Esophagus muscularis mucosa (tissue), 4 donors: ENCODE results near the gene FRZB.

Experiments
- CTCF ChIP-seq, 3 experiments: fragments of 200-600 bp in 2 of 3; fragments of 450-650 bp in 1 of 3; sonication (generic) in 2 of 3; IDR thresholded peaks; one replicate each; pipeline ENCODE4 v1.5.1; 2017 to 2019; ENCODE audit warnings: antibody characterized with exemption in 3 of 3, mild to moderate bottlenecking in 2 of 3, moderate library complexity in 1 of 3
- EP300 ChIP-seq: sonication (generic); formaldehyde crosslinking; IDR thresholded peaks from one replicate; pipeline ENCODE4 v1.6.1; 2017; ENCODE audit warnings: antibody characterized with exemption
- POLR2AphosphoS5 ChIP-seq, 2 donors: sonication (generic); formaldehyde crosslinking; IDR thresholded peaks; one replicate each; pipeline ENCODE4 v1.6.1; 2017; ENCODE audit warnings: antibody characterized with exemption in 2 of 2

- TF ChIP-seq CTCF (IDR thresholded peaks at IDR 0.05) (no peak), POLR2AphosphoS5 (IDR thresholded peaks at IDR 0.05) (no peak), EP300 (no peak)
These were observed 23.9 kb upstream of the FRZB start for GRCh38 chr2:182890305-182890704.
